ENCODE results near the gene OGFOD2.

OGFOD2 gene

GRCh38 chr12:122946690-122947341 is 28.2 kb upstream of the OGFOD2 start:
- H3K4me3 Mint-ChIP-seq: peak overlapping the region; percentile 66
- peak; percentile 99 for ATAC-seq
- H3K36me3 Mint-ChIP-seq: no peaks in the 10 kb centered on the region
- no peaks in the 10 kb centered on the region for H3K9me3 Mint-ChIP-seq
- peak overlapping the region; percentile 84 for H3K27ac Mint-ChIP-seq
- H3K4me1 Mint-ChIP-seq: peaks cover 46% of the 10 kb centered on the region
- peak; percentile 69 to 91 for DNase-seq (ENCODE audit: low spot score in 2 of 2)

DNA sequence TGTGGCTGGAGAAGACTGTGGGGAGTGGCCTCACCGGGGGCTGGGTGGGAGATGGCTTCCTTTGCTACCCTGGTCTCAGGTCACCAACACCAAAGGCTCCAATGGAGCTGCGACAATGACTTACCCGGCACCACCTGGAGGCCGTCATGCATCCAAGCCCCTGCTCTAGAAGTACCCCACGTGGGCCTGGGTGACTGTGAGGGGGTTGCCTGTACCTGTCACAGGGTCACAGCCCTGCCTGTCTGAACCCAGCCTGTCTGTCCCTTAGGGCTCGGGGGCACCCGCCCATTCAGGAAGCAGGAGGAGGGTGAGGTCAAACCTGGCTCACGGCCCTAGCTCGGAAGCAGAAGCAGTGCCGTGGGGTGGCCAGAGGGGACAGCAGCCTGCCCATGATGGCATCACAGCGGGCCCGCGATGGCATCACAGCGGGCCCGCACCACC is 27.7 kb upstream of the OGFOD2 start:
- H3K36me3 Mint-ChIP-seq: no peaks in the 10 kb centered on the region
- ATAC-seq: no peak
- H3K27ac Mint-ChIP-seq: peak overlapping the region; percentile 84
- no peaks in the 10 kb centered on the region for H3K9me3 Mint-ChIP-seq
- peak in 1 of 2 donors; percentile 49 for DNase-seq (ENCODE audit: low spot score in 2 of 2)
- peak overlapping the region; percentile 66 for H3K4me3 Mint-ChIP-seq
- peaks cover 51% of the 10 kb centered on the region for H3K4me1 Mint-ChIP-seq

GRCh38 chr12:122948605-122949004 is 26.4 kb upstream of the OGFOD2 start:
- Mint-ChIP-seq H3K4me1 (peaks cover 42% of the 10 kb centered on the region), H3K27ac (peak overlapping the region; percentile 74), H3K4me3 (no peak overlapping the region), H3K36me3 (no peaks in the 10 kb centered on the region), H3K9me3 (no peaks in the 10 kb centered on the region)
- no peak for ATAC-seq
- no peak for DNase-seq (ENCODE audit: low spot score in 2 of 2)

GRCh38 chr12:122949405-122949804 is 25.6 kb upstream of the OGFOD2 start:
- Mint-ChIP-seq H3K4me1 (peaks cover 34% of the 10 kb centered on the region), H3K27ac (peak overlapping the region; percentile 68), H3K36me3 (no peaks in the 10 kb centered on the region), H3K9me3 (no peaks in the 10 kb centered on the region), H3K4me3 (no peak overlapping the region)
- ATAC-seq (no peak), DNase-seq (ENCODE audit: low spot score in 2 of 2) (no peak)

DNA sequence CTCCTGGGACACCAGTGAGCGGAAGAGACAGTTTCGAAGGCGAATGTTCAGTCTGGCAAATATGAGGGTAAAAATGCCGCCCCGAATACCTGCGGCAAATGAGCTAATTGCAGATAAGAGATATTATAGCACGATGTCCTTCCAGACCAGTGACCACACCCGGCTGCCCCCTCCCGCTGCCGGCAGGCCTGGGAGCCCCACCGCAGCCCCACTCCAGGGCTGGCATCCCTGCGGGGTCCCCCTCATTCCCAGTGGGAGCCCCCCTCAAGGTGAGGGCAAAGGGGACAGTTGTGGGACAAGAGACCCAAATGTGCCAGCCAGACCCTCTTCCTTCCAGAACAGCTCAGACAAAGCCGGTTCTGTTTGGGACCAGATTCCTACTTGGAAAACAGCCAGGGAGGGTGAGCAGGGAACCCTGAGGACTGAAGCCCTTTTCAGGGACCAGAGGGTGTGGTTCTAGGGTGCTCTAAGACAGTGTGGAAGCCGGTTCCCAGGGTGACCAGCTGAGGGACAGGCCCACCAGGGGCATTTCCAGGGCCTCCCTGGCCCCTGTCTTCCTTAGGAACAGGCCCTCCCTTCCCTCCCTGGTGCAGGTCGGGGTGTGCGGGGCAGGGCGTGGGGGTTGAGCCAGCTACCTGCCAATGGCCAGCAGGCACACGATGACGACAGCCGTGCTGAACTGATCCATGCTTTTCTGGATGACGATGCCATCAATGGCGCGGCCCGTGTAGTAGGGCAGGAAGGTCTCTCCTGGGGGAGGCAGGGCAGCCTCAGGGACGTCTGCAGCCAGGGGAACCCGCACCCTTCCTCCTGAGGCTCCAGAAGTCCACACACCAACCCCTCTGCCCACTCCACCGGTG is 25.0 kb upstream of the OGFOD2 start:
- H3K36me3 Mint-ChIP-seq: no peaks in the 10 kb centered on the region
- H3K4me1 Mint-ChIP-seq: peaks cover 29% of the 10 kb centered on the region
- no peak overlapping the region for H3K4me3 Mint-ChIP-seq
- peak overlapping the region; percentile 68 for H3K27ac Mint-ChIP-seq
- DNase-seq (ENCODE audit: low spot score in 2 of 2): no peak
- no peaks in the 10 kb centered on the region for H3K9me3 Mint-ChIP-seq
- no peak for ATAC-seq

DNA sequence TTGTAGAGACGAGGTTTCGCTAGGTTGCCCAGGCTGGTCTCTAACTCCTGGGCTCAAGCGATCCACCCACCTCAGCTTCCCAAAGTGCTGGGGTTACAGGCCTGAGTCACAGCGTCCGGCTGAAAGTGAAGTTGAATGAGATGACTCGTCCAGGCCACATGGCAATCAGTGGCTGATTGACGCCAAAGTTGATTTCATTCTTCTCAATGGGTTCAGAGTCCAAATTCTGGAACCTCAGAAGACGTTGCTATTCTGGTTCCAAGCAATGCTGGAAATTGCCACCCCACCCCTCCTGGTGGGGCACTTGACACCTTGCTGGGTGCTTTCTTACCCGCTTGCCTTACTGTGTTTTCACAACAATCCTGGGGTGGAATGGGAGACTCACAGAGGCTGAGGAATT is 23.6 kb upstream of the OGFOD2 start:
- H3K4me3 Mint-ChIP-seq: no peak overlapping the region
- peaks cover 20% of the 10 kb centered on the region for H3K4me1 Mint-ChIP-seq
- ATAC-seq: no peak
- H3K36me3 Mint-ChIP-seq: no peaks in the 10 kb centered on the region
- no peaks in the 10 kb centered on the region for H3K9me3 Mint-ChIP-seq
- no peak for DNase-seq (ENCODE audit: low spot score in 2 of 2)
- H3K27ac Mint-ChIP-seq: no peak overlapping the region

GRCh38 chr12:122951979-122952892 is 22.8 kb upstream of the OGFOD2 start:
- peak; percentile 60 to 85 for DNase-seq (ENCODE audit: low spot score in 2 of 2)
- Mint-ChIP-seq H3K4me3 (no peak overlapping the region), H3K9me3 (no peaks in the 10 kb centered on the region), H3K27ac (no peak overlapping the region), H3K4me1 (peaks cover 12% of the 10 kb centered on the region), H3K36me3 (no peaks in the 10 kb centered on the region)
- ATAC-seq: peak; percentile 96

GRCh38 chr12:122955156-122955555 is 19.9 kb upstream of the OGFOD2 start:
- Mint-ChIP-seq H3K36me3 (peaks cover 6% of the 10 kb centered on the region), H3K4me1 (peaks cover 8% of the 10 kb centered on the region), H3K9me3 (no peaks in the 10 kb centered on the region), H3K4me3 (no peak overlapping the region), H3K27ac (no peak overlapping the region)
- ATAC-seq: no peak
- DNase-seq (ENCODE audit: low spot score in 2 of 2): no peak

DNA sequence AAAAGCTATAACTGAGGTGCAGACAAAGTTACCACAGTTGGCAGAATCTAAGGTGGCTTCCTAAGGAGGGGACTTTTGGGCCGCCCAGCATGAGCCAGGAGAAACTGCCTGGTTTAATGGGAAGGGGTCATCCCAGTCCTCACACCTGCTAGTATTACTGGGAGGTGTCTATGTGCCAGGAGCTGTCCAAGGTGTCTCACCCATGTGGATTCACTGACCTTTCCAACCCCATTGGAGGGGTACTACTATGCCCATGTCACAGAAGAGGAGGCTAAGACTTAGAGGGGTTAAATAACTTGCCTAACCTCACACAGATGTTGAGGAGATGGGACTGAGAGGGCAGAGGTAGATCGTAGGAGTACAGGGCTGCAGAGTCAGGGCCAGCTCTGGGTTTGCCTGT is 19.0 kb upstream of the OGFOD2 start:
- DNase-seq (ENCODE audit: low spot score in 2 of 2): no peak
- Mint-ChIP-seq H3K9me3 (no peaks in the 10 kb centered on the region), H3K36me3 (peaks cover 6% of the 10 kb centered on the region), H3K4me1 (peaks cover 8% of the 10 kb centered on the region), H3K4me3 (no peak overlapping the region), H3K27ac (no peak overlapping the region)
- no peak for ATAC-seq

GRCh38 chr12:122958198-122958888 is 16.7 kb upstream of the OGFOD2 start:
- ATAC-seq: no peak
- peaks cover 6% of the 10 kb centered on the region for H3K36me3 Mint-ChIP-seq
- H3K27ac Mint-ChIP-seq: no peak overlapping the region
- DNase-seq (ENCODE audit: low spot score in 2 of 2): no peak
- no peaks in the 10 kb centered on the region for H3K4me1 Mint-ChIP-seq
- no peaks in the 10 kb centered on the region for H3K9me3 Mint-ChIP-seq
- no peak overlapping the region for H3K4me3 Mint-ChIP-seq

DNA sequence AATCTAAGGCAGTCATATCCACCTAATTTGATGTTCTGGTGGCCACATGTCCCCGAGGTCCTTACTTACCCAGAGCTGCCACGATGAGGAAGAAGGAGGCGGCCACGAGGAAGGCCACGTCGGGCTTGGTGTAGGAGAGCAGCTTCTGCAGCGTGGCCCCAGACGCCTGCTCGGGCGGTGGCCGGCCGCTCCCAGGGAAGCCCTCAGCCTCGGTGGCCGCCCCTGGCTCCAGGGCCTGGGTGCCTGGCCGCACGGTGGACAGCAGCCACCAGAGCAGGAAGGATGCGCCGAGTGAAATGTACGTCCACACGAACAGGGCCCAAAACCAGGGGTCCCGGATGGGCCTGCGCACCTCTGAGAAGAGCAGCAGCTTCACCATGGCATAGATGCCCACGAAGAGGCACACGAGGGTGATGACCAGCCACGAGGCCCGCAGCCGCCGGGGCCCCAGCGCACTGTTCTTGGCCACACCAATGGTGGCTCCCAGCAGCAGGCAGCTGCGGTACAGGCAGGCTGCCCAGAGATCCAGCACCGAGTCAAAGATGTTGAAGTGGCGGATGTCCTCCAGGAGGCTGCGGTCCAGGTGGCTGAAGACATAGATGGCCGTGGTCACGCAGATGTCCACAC is 15.4 kb upstream of the OGFOD2 start:
- Mint-ChIP-seq H3K9me3 (no peaks in the 10 kb centered on the region), H3K27ac (no peak overlapping the region)

GRCh38 chr12:122960193-122960569 is 14.9 kb upstream of the OGFOD2 start:
- no peak overlapping the region for H3K27ac Mint-ChIP-seq
- H3K36me3 Mint-ChIP-seq: peaks cover 6% of the 10 kb centered on the region
- no peaks in the 10 kb centered on the region for H3K9me3 Mint-ChIP-seq
- ATAC-seq (no peak), DNase-seq (ENCODE audit: low spot score in 2 of 2) (no peak)
- H3K4me1 Mint-ChIP-seq: no peaks in the 10 kb centered on the region
- H3K4me3 Mint-ChIP-seq: no peak overlapping the region

More for the DNA sequence above, 15.4 kb upstream of the OGFOD2 start:
- H3K4me3 Mint-ChIP-seq: no peak overlapping the region
- ATAC-seq (no peak), DNase-seq (ENCODE audit: low spot score in 2 of 2) (no peak)
- H3K36me3 Mint-ChIP-seq: peaks cover 6% of the 10 kb centered on the region
- no peaks in the 10 kb centered on the region for H3K4me1 Mint-ChIP-seq

DNA sequence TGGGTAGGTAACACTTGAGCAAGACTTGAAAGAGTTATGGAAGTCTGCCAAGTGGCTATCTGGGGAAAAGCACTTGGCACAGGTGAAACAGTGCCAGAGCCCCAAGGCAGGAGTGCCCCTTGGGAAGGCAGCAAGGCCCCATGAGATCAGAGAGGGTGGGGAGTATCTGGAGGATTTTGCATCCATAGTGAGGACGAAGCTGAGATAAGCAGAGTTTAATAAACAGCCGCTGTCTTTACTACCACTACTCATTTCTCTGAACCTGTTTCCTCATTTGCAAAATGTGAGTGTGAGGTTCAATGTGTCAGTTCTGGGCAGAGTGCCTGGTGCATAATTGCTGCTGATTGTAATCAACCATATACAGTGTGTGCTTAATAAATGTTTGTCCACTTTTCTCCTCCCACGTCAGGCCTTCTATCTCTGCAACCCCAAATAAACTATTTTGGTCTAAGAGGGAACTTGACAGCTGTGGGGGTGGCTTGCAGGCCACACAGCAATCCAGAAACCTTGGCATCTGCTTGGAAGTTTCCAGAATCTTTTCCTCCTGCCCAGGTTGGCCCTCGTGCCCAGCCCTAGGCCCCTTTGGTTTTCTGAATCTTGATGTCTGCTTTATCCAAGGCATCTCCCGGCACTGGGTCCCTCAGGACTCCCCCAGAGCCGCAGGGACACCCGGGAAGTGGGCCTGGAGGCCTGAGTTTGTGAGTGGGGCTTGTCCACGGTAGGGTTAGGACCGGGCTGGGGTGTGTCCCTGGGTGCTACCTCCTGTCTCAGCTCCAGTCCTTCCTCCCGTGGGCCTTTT is 13.3 kb upstream of the OGFOD2 start:
- Mint-ChIP-seq H3K4me1 (peaks cover 2% of the 10 kb centered on the region), H3K4me3 (no peak overlapping the region), H3K36me3 (peaks cover 6% of the 10 kb centered on the region), H3K27ac (no peak overlapping the region), H3K9me3 (no peaks in the 10 kb centered on the region)
- DNase-seq (ENCODE audit: low spot score in 2 of 2) (no peak), ATAC-seq (no peak)

- no peak overlapping the region for H3K27ac Mint-ChIP-seq
These were observed 11.1 kb upstream of the OGFOD2 start for GRCh38 chr12:122963941-122964265.

More at GRCh38 chr12:122963941-122964265, 11.1 kb upstream of the OGFOD2 start:
- no peak for ATAC-seq
- no peak for DNase-seq (ENCODE audit: low spot score in 2 of 2)
- H3K9me3 Mint-ChIP-seq: no peaks in the 10 kb centered on the region
- H3K4me1 Mint-ChIP-seq: peaks cover 6% of the 10 kb centered on the region
- no peaks in the 10 kb centered on the region for H3K36me3 Mint-ChIP-seq
- no peak overlapping the region for H3K4me3 Mint-ChIP-seq
